H1 (cell line): ENCODE data around the gene ZDHHC16. TPM values are rescaled to one million over a fixed set of nuclear protein-coding genes. Genes with fewer than 3 reads are reported as not detected.

Experiments used
- ASH2L ChIP-seq: fragments of 200-600, 300-600 bp; sonication (generic); IDR thresholded peaks from one replicate; pipeline ENCODE4 v1.7.1; 2017; ENCODE audit warnings: low read length
- CBX8 ChIP-seq: fragments of 300-800, 300-1000 bp; sonication (generic); IDR thresholded peaks from 2 replicates; pipeline ENCODE4 v1.7.1; 2016; ENCODE audit warnings: low read depth, low read length, borderline replicate concordance
- CHD1 ChIP-seq: IDR thresholded peaks from 2 replicates; pipeline ENCODE4 v1.6.1; 2012; ENCODE audit warnings: low read depth, low read length, improper control_type of control experiment
- CREB1 ChIP-seq: IDR thresholded peaks from 2 replicates; pipeline ENCODE4 v1.6.1; 2012; ENCODE audit warnings: inconsistent platforms
- CTBP2 ChIP-seq: IDR thresholded peaks from 2 replicates; pipeline ENCODE4 v1.7.0; 2011; ENCODE audit warnings: borderline replicate concordance, mild to moderate bottlenecking, moderate library complexity, mixed read lengths, low read length; ENCODE audit not compliant: insufficient read depth, insufficient read length
- CTCF ChIP-seq, 3 experiments: IDR thresholded peaks; 1 replicate in 2 of 3; 2 replicates in 1 of 3; pipeline versions ENCODE4 v1.5.1 to v1.6.1; 2011; ENCODE audit warnings: low read length in 3 of 3, mild to moderate bottlenecking in 3 of 3, inconsistent platforms in 2 of 3, low read depth in 1 of 3, moderate library complexity in 1 of 3; ENCODE audit not compliant: insufficient read depth in 1 of 3; ENCODE audit errors: control extremely low read depth in 1 of 3
- E2F6 ChIP-seq: IDR thresholded peaks from 2 replicates; pipeline ENCODE4 v1.6.1; 2012; ENCODE audit warnings: inconsistent platforms
- EZH2 ChIP-seq: fragments of 200-600 bp; sonication (generic); IDR thresholded peaks from 2 replicates; pipeline ENCODE4 v1.7.1; 2012; ENCODE audit warnings: low read depth, mild to moderate bottlenecking, moderate library complexity, low read length, inconsistent platforms; ENCODE audit not compliant: severe bottlenecking
- HDAC6 ChIP-seq: IDR thresholded peaks from one replicate; pipeline ENCODE4 v1.7.1; 2012; ENCODE audit warnings: low read depth, mild to moderate bottlenecking, inconsistent platforms, low read length, moderate library complexity
- JUN ChIP-seq: IDR thresholded peaks from 2 replicates; pipeline ENCODE4 v1.6.1; 2011; ENCODE audit warnings: low read depth, mild to moderate bottlenecking, improper control_type of control experiment, low read length
- KDM4A ChIP-seq: IDR thresholded peaks from one replicate; pipeline ENCODE4 v1.7.1; 2012; ENCODE audit warnings: low read depth, mild to moderate bottlenecking, moderate library complexity, low read length, inconsistent platforms; ENCODE audit not compliant: severe bottlenecking
- MAFK ChIP-seq: IDR thresholded peaks from 2 replicates; pipeline ENCODE4 v1.6.1; 2012; ENCODE audit warnings: low read depth, mild to moderate bottlenecking, improper control_type of control experiment, low read length
- NANOG ChIP-seq: IDR thresholded peaks from 2 replicates; pipeline ENCODE4 v1.6.1; 2011; ENCODE audit warnings: low read length, low read depth, mild to moderate bottlenecking, inconsistent platforms; ENCODE audit not compliant: insufficient read depth, poor library complexity, severe bottlenecking
- NRF1 ChIP-seq: IDR thresholded peaks from 2 replicates; pipeline ENCODE4 v1.6.1; 2011; ENCODE audit warnings: mild to moderate bottlenecking, low read depth, low read length, improper control_type of control experiment
- POLR2A ChIP-seq, 2 experiments: IDR thresholded peaks; 1 replicate in 1 of 2; 2 replicates in 1 of 2; pipeline ENCODE4 v1.6.1; 2011; ENCODE audit warnings: low read depth in 2 of 2, low read length in 2 of 2, mild to moderate bottlenecking in 2 of 2; ENCODE audit errors: control extremely low read depth in 1 of 2
- POU5F1 ChIP-seq: IDR thresholded peaks from 2 replicates; pipeline ENCODE4 v1.6.1; 2011; ENCODE audit warnings: low read depth, mild to moderate bottlenecking, low read length, moderate library complexity
- SIRT6 ChIP-seq: IDR thresholded peaks from one replicate; pipeline ENCODE4 v1.7.1; 2012; ENCODE audit warnings: low read length, inconsistent platforms
- TAF1 ChIP-seq: IDR thresholded peaks from 2 replicates; pipeline ENCODE4 v1.6.1; 2011; ENCODE audit warnings: mild to moderate bottlenecking, low read depth, low read length
- TAF7 ChIP-seq: optimal IDR thresholded peaks from 2 replicates; pipeline ENCODE3; 2011; ENCODE audit warnings: low read depth, mild to moderate bottlenecking, inconsistent platforms, low read length, moderate library complexity, borderline replicate concordance
- TEAD4 ChIP-seq: IDR thresholded peaks from 2 replicates; pipeline ENCODE4 v1.6.1; 2012; ENCODE audit warnings: low read depth, low read length, inconsistent platforms, mixed read lengths
- YY1 ChIP-seq: IDR thresholded peaks from 2 replicates; pipeline ENCODE4 v1.6.1; 2011; ENCODE audit warnings: low read depth, mild to moderate bottlenecking, low read length
- polyA plus RNA-seq, 7 experiments: library from polyadenylated mRNA; depleted of rRNA in 3 of 7; stranded (reverse) in 5 of 7; unstranded in 2 of 7; fragments of >200 nt in 5 of 7; fragments of 200-250 nt in 2 of 7; gene quantifications; 1 replicate in 5 of 7; 2 replicates in 1 of 7; 4 replicates in 1 of 7; pipeline versions ENCODE4 v1.2.1 to v1.2.3, GENCODE V29; 2011 to 2013; ENCODE audit warnings: missing spikeins in 2 of 7, mixed read lengths in 2 of 7
- total RNA-seq: library from RNA; stranded (reverse); fragmentation: NEBNext Ultra II Directional; extraction: Animal tissue kit (Norgen Biotek cat#: 25700); gene quantifications from 2 replicates; pipeline ENCODE4 v1.2.1, GENCODE V29; 2021

The ZDHHC16 gene
- total and polyA plus RNA-seq, 2 of the 8 experiments (the other 6 are each of a cell fraction or from before 2014, with no cell fraction given): 45.9 to 108 TPM

- no peak for TF ChIP-seq CHD1
- no peak for TF ChIP-seq POU5F1
- TF ChIP-seq CTCF (IDR thresholded peaks at IDR 0.05; ENCODE audit: control extremely low read depth in 1 of 3, insufficient read depth in 1 of 3, low read depth in 1 of 3, low read length in 3 of 3): peak; percentile 70 to 96 (median 92)
- no peak for TF ChIP-seq CREB1
- TF ChIP-seq TAF7: no peak
- peak; percentile 65 for TF ChIP-seq TEAD4
- TF ChIP-seq JUN: no peak
- no peak for TF ChIP-seq CTBP2
- TF ChIP-seq CBX8: no peak
- TF ChIP-seq YY1: peak; percentile 40; the same call in 1 of the 2 replicates
- TF ChIP-seq TAF1: 0 out of 2 replicates have a peak, but pooled peaks have one; percentile 33
- no peak for TF ChIP-seq NRF1
- TF ChIP-seq NANOG: no peak
- TF ChIP-seq SIRT6: no peak
- TF ChIP-seq MAFK: no peak
- no peak for TF ChIP-seq HDAC6
- TF ChIP-seq EZH2: no peak
- TF ChIP-seq KDM4A: peak; percentile 27
- TF ChIP-seq ASH2L: peak; percentile 58
- TF ChIP-seq POLR2A (IDR thresholded peaks at IDR 0.05; ENCODE audit: control extremely low read depth in 1 of 2, low read depth in 2 of 2, low read length in 2 of 2): peak in 1 of 2 experiments; percentile 68; a peak in 1 of 3 replicates
- no peak for TF ChIP-seq E2F6
Observed at GRCh38 chr10:97407211-97407951, 38.6 kb upstream of the ZDHHC16 start (continued).
